ENCODE data around the gene MAP2K1.
"Not testable (repeated sequence)": the region's sequence is repeated elsewhere in the genome, so short reads cannot be mapped to it uniquely, and the experiment has no call there.

Gene MAP2K1

DNA sequence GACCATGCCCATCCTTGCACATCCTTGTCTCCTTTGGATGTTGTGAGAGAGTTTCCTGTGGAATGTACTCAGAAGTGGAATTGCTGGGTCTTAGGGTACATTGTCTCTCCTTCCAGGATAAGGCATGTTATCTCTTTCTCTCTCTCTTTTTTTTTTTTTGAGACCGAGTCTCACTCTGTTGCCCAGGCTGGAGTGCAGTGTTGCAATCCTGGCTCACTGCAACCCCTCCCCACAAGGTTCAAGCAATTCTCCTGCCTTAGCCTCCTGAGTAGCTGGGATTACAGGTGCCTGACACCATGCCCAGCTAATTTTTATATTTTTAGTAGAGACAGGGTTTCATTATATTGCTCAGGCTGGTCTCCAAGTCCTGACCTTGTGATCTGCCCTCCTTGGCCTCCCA is 6.3 kb downstream of the MAP2K1 start:
- in situ Hi-C loops (cut with MboI; ENCODE audit: low sequenced_read_pairs): not testable (repeated sequence)

DNA sequence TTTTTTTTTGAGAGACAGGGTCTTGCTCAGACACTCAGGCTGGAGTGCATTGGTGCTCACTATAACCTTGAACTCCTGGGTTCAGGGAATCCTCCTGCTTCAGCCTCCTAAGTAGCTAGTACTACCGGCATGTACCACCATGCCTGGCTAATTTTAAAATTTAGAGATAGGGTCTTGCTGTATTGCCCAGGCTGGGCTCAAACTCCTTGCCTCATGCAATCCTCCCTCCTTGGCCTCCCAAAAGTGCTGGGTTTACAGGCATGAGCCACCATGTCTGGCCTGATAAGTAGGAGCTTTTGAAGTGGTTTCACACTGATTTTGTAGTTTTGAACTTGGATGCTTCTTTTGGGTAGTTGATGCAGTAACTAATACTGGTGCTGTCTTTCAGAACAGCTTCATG is 7.8 kb downstream of the MAP2K1 start:
- in situ Hi-C loops (cut with MboI; ENCODE audit: low sequenced_read_pairs): no loop called here

DNA sequence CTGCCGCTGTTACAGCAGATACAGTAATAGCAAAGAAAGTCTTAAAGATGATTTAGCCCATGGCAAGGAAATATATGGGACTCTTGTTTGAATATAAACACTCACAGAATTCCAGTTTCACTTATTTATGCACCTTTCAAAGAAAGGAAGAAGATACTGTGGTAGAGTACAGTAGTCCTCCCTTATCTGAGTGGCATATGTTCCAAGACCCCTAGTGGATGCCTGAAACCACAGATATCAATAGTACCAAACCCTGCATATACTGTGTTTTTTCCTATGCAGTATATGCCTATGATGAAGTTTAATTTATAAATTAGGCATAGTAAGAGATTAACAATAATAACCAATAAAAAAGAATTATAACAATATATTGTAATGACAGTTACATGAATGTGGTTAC is 8.2 kb downstream of the MAP2K1 start:
- in situ Hi-C loops (cut with MboI; ENCODE audit: low sequenced_read_pairs): no loop called here

DNA sequence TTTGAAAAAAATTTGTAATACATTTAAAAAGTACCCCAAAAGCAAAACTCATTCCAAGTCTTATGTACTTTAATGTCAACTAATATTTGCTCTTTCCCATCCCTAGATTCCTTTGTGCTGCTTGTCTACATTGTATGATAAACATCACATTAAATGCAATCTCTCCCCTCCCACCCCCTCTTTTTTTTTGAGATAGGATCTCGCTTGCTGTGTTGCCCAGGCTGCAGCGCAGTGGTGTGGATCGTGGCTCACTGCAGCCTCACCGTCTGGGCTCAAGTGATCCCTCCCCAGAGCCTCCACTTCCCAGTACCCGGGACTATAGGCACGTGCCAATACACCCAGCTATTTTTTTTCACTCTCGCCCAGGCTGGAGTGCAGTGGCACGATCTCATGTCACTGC is 12.6 kb downstream of the MAP2K1 start:
- in situ Hi-C loops (cut with MboI; ENCODE audit: low sequenced_read_pairs): no loop called here

DNA sequence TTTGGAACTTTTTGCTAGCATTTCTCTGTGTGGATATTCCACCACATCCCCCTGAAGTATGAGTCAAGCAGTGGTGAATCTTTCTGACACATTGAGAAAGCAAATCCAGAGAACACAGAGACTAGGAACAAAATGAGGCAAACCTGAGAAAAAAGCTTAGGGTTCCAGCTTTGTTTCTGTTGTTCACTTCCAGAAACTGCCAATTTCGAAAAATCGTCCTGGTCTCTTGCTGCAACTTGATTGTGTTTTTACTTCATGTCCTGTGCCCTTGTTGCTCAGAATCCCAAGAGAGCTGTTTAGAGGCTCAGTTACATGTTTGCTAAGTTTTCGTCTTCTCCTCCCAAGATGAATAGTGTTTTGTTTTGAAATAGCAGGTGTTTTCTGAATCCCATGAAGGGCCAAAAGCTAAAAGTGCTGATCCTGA is 13.7 kb downstream of the MAP2K1 start:
- in situ Hi-C loops (cut with MboI; ENCODE audit: low sequenced_read_pairs): no loop called here

DNA sequence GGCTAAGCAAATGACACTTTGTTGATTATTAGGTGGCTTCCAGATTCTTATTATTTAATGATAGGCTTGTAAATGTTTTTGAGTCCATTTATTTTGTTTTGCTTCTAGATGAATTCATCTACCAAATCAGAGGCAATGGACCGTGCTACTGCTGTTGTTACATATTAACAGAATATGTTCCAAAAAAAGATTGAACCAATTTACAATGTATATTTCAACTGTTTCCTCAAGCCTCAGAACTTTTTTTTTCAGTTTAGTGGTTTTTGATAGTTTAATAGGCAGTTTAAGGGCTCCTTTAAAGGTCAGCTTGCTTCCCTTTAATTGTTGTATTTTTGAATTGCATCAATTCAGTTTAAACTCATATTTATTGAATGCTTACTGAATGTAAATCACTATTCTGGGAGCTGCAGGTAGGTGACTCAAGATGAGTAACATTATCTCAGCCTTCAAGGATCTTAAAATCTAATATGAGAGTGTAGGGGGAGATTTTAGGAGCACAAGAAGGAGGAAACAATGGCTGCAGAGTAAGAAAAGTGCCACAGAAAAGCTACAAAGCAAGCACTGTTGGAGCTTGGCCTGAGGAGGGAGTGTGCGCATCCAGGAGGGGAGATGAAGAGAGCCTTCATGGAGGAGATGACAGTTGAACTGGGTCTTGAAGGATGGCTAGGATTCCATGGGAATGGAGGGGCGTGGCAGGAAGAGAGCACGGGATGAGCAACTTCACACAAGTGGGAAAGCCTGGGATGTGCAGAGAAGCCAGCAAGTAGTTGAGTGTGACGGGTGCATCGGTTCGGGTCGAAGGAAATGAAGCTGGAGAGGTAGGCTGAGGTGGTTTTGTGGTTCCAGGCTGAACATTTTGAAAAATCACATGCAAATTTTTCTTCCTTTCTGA is 14.7 kb downstream of the MAP2K1 start:
- in situ Hi-C loops (cut with MboI; ENCODE audit: low sequenced_read_pairs): no loop called here

DNA sequence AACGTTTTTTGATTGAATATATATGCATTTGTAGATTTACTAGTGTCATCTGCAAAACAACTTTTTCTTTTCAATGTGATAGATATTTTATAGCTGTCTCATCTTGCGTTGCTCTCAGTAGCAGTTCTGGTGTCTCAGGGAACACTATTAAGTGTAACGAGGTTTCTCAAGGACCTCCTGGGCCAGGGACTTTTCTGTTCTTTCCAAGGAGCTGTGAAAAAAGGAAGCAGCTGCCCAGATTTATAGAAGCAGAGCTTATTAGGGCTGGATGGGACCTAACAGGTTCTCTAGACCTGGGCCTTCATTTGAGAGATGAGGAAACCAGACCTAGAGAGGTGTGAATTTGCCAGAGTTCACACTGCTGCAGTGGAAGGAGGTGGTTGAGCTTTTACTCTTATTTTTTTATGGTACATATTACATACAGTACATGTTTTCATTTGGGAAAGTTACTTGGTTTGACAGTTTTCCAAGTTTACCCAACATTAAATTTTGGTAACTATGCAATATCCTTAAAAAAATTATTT is 16.1 kb downstream of the MAP2K1 start:
- in situ Hi-C loops (cut with MboI; ENCODE audit: low sequenced_read_pairs): no loop called here

DNA sequence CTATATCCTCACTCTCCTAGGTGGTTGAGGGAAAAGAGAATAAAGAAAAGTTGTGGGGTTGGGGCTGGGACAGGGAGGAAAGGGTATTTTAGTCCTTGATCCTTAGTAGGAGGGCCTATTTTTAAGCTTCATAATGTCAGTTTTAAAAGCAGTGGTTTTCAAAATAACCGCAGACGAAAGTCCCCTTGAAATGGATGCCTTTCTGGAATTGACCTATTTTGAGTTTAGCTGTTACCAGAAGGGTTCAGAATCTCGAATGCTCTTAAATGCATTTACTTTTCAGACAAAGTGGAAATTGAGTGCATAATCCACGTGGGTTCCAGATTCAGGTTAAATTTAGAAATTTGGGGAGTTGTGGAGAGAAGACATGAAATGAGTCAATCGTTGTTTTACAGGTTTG is 16.6 kb downstream of the MAP2K1 start:
- in situ Hi-C loops (cut with MboI; ENCODE audit: low sequenced_read_pairs): no loop called here

DNA sequence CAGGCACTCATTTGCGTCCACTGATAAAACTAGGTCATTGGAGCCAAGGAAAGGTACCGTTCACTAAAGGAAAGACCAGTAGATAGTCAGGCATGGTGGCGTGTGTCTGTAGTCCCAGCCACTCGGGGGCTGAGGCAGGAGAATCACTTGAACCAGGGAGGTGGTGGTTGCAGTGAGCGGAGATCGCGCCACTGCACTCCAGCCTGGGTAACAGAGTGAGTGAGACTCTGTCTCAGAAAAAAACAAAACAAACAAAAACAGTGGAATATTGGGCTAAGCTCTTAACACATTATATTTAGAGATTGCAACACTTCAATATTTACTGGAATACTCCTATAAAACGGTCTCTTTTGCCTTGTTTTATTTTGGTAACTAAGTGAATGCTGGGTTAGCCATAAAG is 17.4 kb downstream of the MAP2K1 start:
- in situ Hi-C loops (cut with MboI; ENCODE audit: low sequenced_read_pairs): no loop called here

DNA sequence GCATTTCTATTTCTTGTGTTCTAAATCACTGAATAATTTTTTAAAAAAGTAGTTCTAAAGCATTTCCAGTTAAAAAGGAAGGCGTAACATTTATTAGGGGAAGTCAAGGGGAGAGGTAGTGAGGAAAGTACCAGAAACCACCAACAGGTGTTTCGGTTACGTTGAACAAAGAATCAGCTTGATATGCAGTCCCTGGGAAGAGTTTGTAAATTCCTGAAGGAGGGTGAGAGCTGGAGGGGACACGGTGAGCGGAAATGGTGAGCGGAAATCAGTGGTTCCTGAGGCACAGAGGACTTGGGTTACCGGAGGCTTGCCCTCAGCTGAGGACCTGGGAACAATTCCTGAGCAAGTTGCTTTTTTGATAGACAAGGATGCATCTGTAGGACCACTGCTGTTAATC is 17.8 kb downstream of the MAP2K1 start:
- in situ Hi-C loops (cut with MboI; ENCODE audit: low sequenced_read_pairs): no loop called here

DNA sequence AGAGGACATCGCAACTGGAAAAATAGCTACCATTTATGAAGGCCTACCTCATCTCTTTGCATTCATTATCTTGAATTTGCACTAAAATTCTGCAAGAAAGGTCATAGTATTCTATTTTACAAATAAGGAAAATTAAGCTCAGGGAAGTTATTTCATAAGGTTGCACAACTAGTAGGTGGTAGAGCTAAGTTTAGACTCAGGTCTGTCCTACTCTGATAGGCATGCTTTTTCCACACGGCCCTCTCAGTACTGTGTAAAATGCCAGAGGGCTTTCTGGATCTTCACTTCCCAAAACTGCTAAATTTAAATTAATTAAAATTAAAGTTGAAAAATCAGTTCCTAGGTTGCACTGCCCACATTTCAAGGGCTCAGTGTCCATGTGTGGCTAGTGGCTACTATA is 18.3 kb downstream of the MAP2K1 start:
- in situ Hi-C loops (cut with MboI; ENCODE audit: low sequenced_read_pairs): no loop called here

DNA sequence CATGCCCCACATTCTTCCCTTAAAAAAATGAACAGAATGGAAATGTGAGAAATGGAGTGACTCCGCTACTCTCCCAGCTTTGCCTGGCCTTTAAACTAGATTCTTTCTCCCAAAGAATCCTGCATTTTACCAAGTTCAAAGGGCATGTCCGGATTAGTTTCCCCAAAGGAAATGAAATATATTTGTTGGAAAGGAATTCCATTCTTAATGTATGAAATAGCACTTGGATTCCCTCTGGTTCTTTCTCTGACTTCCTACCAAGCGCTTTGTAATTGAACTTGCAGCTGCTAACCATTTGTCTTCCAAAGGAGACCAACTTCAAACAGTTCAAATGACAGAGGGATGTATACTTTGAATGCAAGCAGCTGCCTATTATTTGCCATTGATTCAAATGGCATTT is 18.9 kb downstream of the MAP2K1 start:
- in situ Hi-C loops (cut with MboI; ENCODE audit: low sequenced_read_pairs): no loop called here

DNA sequence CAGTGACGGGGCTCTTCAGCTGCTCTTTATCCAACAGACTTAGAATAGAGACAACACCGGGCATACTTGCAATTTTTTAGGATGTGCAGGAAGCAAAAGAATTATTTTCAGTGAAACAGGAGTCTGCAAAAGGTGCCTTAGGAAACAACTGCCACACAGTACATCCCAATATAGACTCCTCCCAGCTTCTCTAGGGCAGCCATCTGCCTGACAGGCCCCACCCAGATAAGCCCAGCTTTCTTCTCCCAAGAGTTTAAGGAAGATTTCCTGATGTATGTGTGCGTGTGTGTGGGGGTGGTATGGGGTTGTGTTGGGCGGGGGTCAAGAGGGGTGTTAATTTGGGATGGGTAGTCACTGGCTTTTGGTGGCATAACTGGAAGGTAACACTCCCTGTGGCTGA is 21.5 kb downstream of the MAP2K1 start:
- in situ Hi-C loops (cut with MboI; ENCODE audit: low sequenced_read_pairs): no loop called here

DNA sequence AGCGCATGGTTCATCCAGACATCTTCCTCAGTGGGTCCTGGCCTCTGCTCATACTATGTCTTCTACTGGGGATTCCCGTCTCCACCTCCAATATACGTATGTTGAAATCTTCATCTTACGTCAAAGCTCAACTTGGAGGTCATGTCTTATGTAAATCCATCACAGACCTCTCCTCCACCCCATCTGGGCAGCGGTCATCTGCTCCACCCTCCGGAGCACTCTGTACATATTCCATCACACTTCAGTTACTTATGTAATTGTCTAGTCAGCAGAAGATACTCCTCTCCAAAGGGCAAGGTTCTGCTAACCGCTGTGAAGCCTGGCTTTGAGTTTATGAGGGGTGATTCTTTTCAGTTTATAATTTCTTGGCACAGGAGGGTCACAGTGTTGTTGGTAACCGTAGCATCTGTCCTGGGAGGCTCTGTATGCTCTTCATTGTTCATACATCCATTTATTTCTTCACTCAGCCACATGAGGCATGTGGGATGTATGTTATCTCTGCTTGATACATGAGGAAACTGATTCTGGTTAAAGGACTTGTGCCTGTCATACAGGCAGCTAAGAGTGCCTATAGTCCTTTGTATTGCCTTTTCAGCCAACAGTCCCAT is 22.1 kb downstream of the MAP2K1 start:
- in situ Hi-C loops (cut with MboI; ENCODE audit: low sequenced_read_pairs): no loop called here

DNA sequence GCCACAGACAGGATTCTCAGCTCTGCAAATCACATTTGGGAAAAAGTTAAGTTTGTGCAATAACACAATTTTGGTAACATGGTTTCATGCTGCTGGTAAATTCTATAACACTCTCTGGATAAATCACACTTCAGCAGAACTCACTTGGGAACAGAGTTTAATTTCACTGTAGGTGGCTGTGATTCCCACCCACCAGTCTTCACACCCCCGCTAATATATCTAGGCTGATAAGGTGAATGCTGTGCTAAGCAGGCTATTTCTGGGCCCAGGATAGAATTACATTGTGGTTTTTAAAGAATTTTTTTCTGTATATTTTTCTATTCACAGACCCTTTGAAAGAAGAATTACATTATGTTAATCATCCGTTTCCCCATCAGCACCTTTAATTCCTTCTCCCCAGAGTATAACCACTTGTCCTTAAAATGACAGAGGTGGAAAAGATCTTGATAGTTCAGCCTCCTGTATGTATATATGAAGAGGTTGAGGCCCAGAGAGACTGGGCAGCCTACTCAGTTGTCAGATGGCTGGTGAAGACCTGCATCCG is 22.9 kb downstream of the MAP2K1 start:
- in situ Hi-C loops (cut with MboI; ENCODE audit: low sequenced_read_pairs): no loop called here

DNA sequence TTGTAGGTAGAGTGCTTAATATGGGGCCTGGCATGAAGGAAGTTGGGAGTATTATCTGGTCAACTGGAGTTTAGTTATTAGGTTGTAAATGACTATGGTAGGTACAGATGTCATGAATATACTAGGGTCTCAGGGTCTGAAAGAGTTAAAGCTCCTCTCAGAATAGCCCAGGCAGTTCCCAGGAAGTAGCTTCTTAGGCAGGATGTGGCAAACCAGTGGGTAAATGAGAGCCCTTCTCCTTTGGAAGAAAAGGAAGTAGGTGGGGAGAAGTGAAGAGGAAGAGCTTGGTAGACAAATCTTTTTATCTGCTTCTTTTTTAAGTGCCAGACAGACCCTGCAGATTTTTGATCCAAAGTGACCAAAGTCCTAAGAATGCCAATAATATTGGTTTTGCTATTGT is 24.5 kb downstream of the MAP2K1 start:
- in situ Hi-C loops (cut with MboI; ENCODE audit: low sequenced_read_pairs): no loop called here

DNA sequence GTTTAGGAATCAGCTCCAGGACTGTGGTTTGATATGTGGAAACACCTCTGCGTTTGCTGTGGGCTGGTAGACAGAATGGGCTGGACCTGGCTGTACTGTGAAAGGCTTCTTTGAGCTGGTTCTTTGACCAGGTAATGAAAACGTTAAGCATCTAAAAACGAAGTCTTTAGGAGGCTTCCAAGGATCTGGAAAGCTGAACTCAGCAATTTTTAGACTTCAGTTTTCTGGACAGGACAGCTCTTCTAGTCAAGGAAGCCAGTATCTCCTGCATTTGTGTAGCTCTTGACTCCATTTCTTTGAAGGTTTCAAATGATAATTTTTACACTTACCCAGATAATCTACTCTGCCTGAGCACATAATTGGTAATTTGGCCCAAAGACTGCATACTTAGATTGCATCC is 25.5 kb downstream of the MAP2K1 start:
- in situ Hi-C loops (cut with MboI; ENCODE audit: low sequenced_read_pairs): no loop called here

DNA sequence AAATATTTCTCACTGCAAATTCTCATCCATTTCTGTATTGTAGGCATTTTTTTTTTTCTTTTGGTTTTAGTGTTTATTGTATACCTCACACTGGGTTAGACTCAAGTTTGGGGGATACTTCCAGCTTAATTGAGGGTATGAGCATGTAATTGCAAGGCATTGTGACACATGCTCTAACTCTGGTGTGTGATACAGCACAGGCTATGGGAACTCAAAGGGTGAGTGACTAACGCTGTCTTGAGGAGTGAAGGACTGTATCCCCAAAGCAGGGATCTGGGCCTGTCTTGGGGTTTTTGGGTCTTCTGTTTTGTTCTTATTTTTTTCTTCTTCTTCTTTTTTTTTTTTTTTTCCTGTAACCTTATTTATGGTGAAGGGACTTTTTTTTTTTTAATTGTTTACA is 26.9 kb downstream of the MAP2K1 start:
- in situ Hi-C loops (cut with MboI; ENCODE audit: low sequenced_read_pairs): no loop called here

DNA sequence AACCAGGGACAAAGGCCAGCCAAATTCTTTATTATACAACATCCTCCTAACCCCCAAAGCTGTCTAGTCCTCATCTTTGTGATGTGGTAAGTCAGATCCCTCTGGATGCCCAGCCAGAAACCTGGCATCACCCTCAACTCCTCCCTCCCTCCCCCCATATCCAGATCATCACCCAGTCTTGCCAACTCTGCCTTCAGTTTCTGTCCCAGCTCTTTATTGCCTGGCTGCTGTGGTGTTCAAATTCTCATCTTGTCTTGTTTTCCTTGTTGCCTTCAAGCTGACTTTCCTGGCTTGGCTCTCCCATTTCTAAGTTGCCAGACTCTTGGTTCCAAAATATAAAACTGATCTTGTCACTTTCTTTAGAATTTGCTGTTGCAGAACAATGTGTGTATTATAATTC is 28.6 kb downstream of the MAP2K1 start:
- in situ Hi-C loops (cut with MboI; ENCODE audit: low sequenced_read_pairs): no loop called here

DNA sequence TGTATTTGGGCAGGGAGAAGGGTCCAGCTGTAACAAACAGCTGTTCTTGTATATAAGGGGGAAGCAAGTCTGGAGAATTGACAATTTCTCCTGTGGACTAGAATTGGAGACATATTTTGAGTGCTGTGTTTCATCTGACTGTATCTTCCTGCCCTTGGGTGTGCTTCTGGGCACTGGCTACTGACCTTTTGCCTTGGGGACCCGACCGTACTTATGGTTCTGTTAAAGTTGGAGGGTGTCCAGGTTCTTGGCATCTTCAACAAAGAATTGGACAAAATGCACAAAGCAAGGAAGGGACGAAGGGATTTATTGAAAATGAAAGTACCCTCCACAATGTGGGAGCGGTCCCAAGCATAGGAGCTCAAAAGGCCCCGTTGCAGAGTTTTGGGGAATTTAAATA is 31.0 kb downstream of the MAP2K1 start:
- in situ Hi-C loops (cut with MboI; ENCODE audit: low sequenced_read_pairs): no loop called here

DNA sequence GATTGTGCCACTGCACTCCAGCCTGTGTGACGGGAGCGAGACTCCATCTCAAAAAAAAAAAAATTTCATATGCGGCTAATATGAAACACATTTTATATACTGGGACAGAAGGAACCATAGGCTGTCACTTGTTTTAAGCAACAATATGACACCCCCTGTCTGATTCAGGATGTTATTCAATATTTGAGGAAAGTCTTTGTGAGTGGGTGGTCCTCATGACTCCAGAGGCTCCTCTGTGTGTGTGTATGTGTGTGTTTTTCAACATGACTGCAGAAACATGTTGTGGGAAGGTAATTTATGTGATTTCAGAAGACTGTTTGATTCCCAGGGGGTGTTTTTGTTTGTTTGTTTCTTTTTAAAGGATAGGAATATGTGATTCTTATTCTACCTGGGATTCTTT is 32.8 kb downstream of the MAP2K1 start:
- in situ Hi-C loops (cut with MboI; ENCODE audit: low sequenced_read_pairs): no loop called here

DNA sequence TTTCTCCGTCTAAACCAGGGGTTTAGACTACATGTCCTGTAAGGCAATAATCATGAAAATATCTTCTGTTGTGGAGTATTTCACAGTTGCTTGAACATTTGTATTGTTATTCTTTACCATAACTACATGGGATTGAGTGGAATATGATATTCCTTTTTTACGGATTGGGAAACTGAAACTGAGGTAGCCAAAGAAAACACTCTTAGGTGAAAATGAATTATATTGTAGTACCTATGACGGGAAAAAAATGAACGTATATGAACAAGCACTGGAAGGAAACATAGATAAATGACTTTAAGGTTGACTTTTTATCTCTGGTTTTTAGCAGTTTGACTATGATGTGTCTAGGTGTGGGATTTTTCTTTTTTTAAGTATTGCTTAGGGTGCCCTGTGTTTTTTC is 35.6 kb downstream of the MAP2K1 start:
- in situ Hi-C loops (cut with MboI; ENCODE audit: low sequenced_read_pairs): no loop called here

Measured in hTERT RPE-1 (cell line).